GM12878 (cell line): ENCODE results near the gene LAP3. TPM values are rescaled to one million over a fixed set of nuclear protein-coding genes. Genes with fewer than 3 reads are reported as not detected.

Source experiments
- ATAC-seq: fragments of 200-7000 bp; cut with Tn5 transposase; 3 replicates; pipeline ENCODE4 v1.9.1; 2020; ENCODE audit warnings: mild to moderate bottlenecking, moderate library complexity
- BruUV-seq: library from RNA; stranded (reverse); fragments of 400-500 nt; replicated peaks from 2 replicates; lab custom pipeline; 2021; lab: Mats Ljungman, UMichigan
- CTCF ChIA-PET: fragments of 300-600 bp; sonication (Branson Sonifier 250); formaldehyde crosslinking; extraction: SDS; loops from one replicate; lab custom pipeline; 2021; ENCODE audit warnings: inconsistent platforms; lab: Yijun Ruan, JAX
- POLR2A ChIA-PET: fragments of 350-600 bp; formaldehyde crosslinking; extraction: SDS; loops from one replicate; lab custom pipeline; 2021; ENCODE audit warnings: inconsistent platforms; lab: Charles Lee
- RAD21 ChIA-PET: fragments of 300-600 bp; sonication (Branson Sonifier 250); formaldehyde crosslinking; loops from one replicate; lab custom pipeline; 2023; ENCODE audit warnings: antibody characterized with exemption; ENCODE audit not compliant: unreplicated experiment; lab: Charles Lee
- SMC1A ChIA-PET: fragments of 300-600 bp; sonication (Branson Sonifier 250); formaldehyde crosslinking; loops from one replicate; lab custom pipeline; 2023; ENCODE audit not compliant: unreplicated experiment, uncharacterized antibody; lab: Charles Lee
- DNase-seq: peaks from one replicate; pipeline ENCODE4 v3.0.0-alpha.2; 2011; ENCODE audit warnings: low read depth, low spot score
- FAIRE-seq: peaks from 3 replicates; lab custom pipeline; 2011; peaks lifted over from hg19 to GRCh38; lab: Jason Lieb, UNC
- H2AFZ ChIP-seq: 2 replicates; pipeline ENCODE4 v1.6.0; 2011; ENCODE audit warnings: low read depth, low read length, control low read depth; ENCODE audit not compliant: control insufficient read depth
- H3K27ac ChIP-seq: 2 replicates; pipeline ENCODE4 v1.5.1; 2011; ENCODE audit warnings: control low read depth; ENCODE audit not compliant: control insufficient read depth, insufficient read depth
- H3K27me3 ChIP-seq, 2 experiments: replicated peaks in 1 of 2; 2 replicates each; pipeline versions ENCODE4 v1.6.0 to v1.6.1; 2011; ENCODE audit warnings: low read length in 1 of 2; ENCODE audit not compliant: control insufficient read depth in 2 of 2, insufficient read depth in 2 of 2
- H3K36me3 ChIP-seq, 2 experiments: 2 replicates each; pipeline ENCODE4 v1.5.1; 2011; ENCODE audit warnings: low read length in 1 of 2; ENCODE audit not compliant: control insufficient read depth in 2 of 2, insufficient read depth in 2 of 2
- H3K4me1 ChIP-seq: 2 replicates; pipeline ENCODE4 v1.6.1; 2011; ENCODE audit warnings: mild to moderate bottlenecking, low read length, moderate library complexity, mixed read lengths; ENCODE audit not compliant: control insufficient read depth, insufficient read depth
- H3K4me2 ChIP-seq: 2 replicates; pipeline ENCODE4 v1.6.0; 2011; ENCODE audit warnings: control low read depth; ENCODE audit not compliant: control insufficient read depth, insufficient read depth
- H3K4me3 ChIP-seq: fragments of 200-600 bp; sonication (generic); 2 replicates; pipeline ENCODE4 v1.5.1; 2016
- H3K79me2 ChIP-seq: 2 replicates; pipeline ENCODE4 v1.6.0; 2011; ENCODE audit warnings: low read length; ENCODE audit not compliant: control insufficient read depth, insufficient read depth
- H3K9ac ChIP-seq: 2 replicates; pipeline ENCODE4 v1.8.0; 2011; ENCODE audit warnings: low read length, control low read depth, mixed read lengths; ENCODE audit not compliant: control insufficient read depth, insufficient read depth
- H3K9me3 ChIP-seq: replicated peaks from 3 replicates; pipeline ENCODE4 v1.5.1; 2011; ENCODE audit warnings: mild to moderate bottlenecking, low read length; ENCODE audit not compliant: control insufficient read depth, insufficient read depth
- H4K20me1 ChIP-seq: 2 replicates; pipeline ENCODE4 v1.6.0; 2011; ENCODE audit not compliant: control insufficient read depth, insufficient read depth
- GABPA ChIP-seq: IDR thresholded peaks from 2 replicates; pipeline ENCODE4 v1.6.1; 2014; ENCODE audit warnings: antibody characterized with exemption, low read depth, mild to moderate bottlenecking, inconsistent platforms
- HDAC2 ChIP-seq: fragments of 200-600 bp; sonication (generic); IDR thresholded peaks from 2 replicates; pipeline ENCODE4 v1.6.1; 2017
- IRF5 ChIP-seq: fragments of 450-650 bp; IDR thresholded peaks from 2 replicates; pipeline ENCODE4 v1.6.1; 2017; ENCODE audit warnings: borderline replicate concordance
- MTA2 ChIP-seq: fragments of 450-650 bp; IDR thresholded peaks from 2 replicates; pipeline ENCODE4 v1.6.1; 2016; ENCODE audit warnings: low read depth, mild to moderate bottlenecking, moderate library complexity
- MTA3 ChIP-seq: IDR thresholded peaks from 2 replicates; pipeline ENCODE4 v1.6.1; 2012; ENCODE audit warnings: low read length, inconsistent platforms, borderline replicate concordance
- POLR2AphosphoS2 ChIP-seq: IDR thresholded peaks from 2 replicates; pipeline ENCODE4 v1.6.1; 2011; ENCODE audit warnings: low read depth, mild to moderate bottlenecking, low read length, improper control_type of control experiment, moderate library complexity
- SMAD1 ChIP-seq: fragments of 450-650 bp; IDR thresholded peaks from 2 replicates; pipeline ENCODE4 v1.6.1; 2018; ENCODE audit warnings: mild to moderate bottlenecking, low read depth; ENCODE audit not compliant: partially characterized antibody
- SREBF1 ChIP-seq: IDR thresholded peaks from 2 replicates; pipeline ENCODE4 v1.6.1; 2012; ENCODE audit warnings: mild to moderate bottlenecking, low read length
- SRF ChIP-seq, 2 experiments: IDR thresholded peaks; 2 replicates each; pipeline ENCODE4 v1.6.1; 2011; ENCODE audit warnings: low read depth in 2 of 2, low read length in 2 of 2, mild to moderate bottlenecking in 1 of 2, moderate library complexity in 1 of 2
- TBL1XR1 ChIP-seq: IDR thresholded peaks from 2 replicates; pipeline ENCODE4 v1.6.1; 2012; ENCODE audit warnings: low read depth, low read length, improper control_type of control experiment
- USF1 ChIP-seq: IDR thresholded peaks from 2 replicates; pipeline ENCODE4 v1.6.1; 2011; ENCODE audit warnings: borderline replicate concordance, low read depth, mild to moderate bottlenecking, moderate library complexity, mixed read lengths, low read length; ENCODE audit not compliant: insufficient read depth; ENCODE audit errors: extremely low read length
- ZNF274 ChIP-seq: IDR thresholded peaks from one replicate; pipeline ENCODE4 v1.8.0; 2011; ENCODE audit not compliant: insufficient read length, insufficient read depth
- ZNF622 ChIP-seq: fragments of 450-650 bp; IDR thresholded peaks from 2 replicates; pipeline ENCODE4 v1.6.1; 2017; ENCODE audit warnings: mild to moderate bottlenecking, inconsistent platforms
- ZZZ3 ChIP-seq: IDR thresholded peaks from 2 replicates; pipeline ENCODE4 v1.6.1; 2011; ENCODE audit warnings: low read depth; ENCODE audit not compliant: control insufficient read depth, insufficient read length
- WGBS: methylation state at CpG from one replicate; pipeline ENCODE4 v1.1.6; 2016; ENCODE audit warnings: low lambda C conversion rate; ENCODE audit not compliant: insufficient replicate concordance, insufficient coverage; ENCODE audit errors: missing lambda C conversion rate; 5-methylcytosine and 5-hydroxymethylcytosine counted together
- in situ Hi-C: fragments of 300-500 bp; cut with MboI; formaldehyde crosslinking; loops from 9 replicates; pipeline ENCODE4 v1.14.3; 2018; ENCODE audit warnings: mixed read lengths
- intact Hi-C: fragments of 100-400 bp; cut with micrococcal nuclease; formaldehyde crosslinking; loops from one replicate; pipeline ENCODE4 v1.14.2; 2022; ENCODE audit not compliant: unreplicated experiment
- polyA plus RNA-seq, 11 experiments: library from polyadenylated mRNA; depleted of rRNA in 4 of 11; unstranded in 6 of 11; stranded (reverse) in 5 of 11; fragments of >200 nt; fragmentation: Nextera tagmentation in 4 of 11; fragmentation: Illumina TruSeq in 1 of 11; extraction: Ambion mirVana in 4 of 11; extraction: Trizol in 1 of 11; gene quantifications; 1 replicate in 1 of 11; 2 replicates in 10 of 11; pipeline versions ENCODE4 v1.2.1 to v1.2.3, GENCODE V29; 2011 to 2016; ENCODE audit warnings: inconsistent platforms in 2 of 11, missing spikeins in 2 of 11, low read depth in 1 of 11
- total RNA-seq, 4 experiments: library from RNA; depleted of rRNA in 3 of 4; stranded (reverse); fragments of >200 nt in 3 of 4; fragmentation: Illumina TruSeq in 1 of 4; extraction: Trizol in 1 of 4; gene quantifications; 2 replicates each; pipeline versions ENCODE4 v1.2.1 to v1.2.3, GENCODE V29; 2013 to 2021

LAP3 gene
- total and polyA plus RNA-seq, 10 of the 15 experiments (the other 5 are each of a cell fraction or from before 2014, with no cell fraction given): 134 to 249 (median 204) TPM

GRCh38 chr4:17623451-17624001, 46.5 kb downstream of the LAP3 start:
- RAD21 ChIA-PET: no interaction called here
- in situ Hi-C loops (no loop called here), intact Hi-C loops (no loop called here)
- H3K9ac ChIP-seq: no peak overlapping the region
- H3K27me3 ChIP-seq: no peaks in the 10 kb centered on the region
- DNase-seq: no peak
- no TSS peak for BruUV-seq
- TF ChIP-seq TBL1XR1 (no peak), HDAC2 (no peak), USF1 (no peak), SRF (IDR thresholded peaks at IDR 0.05; ENCODE audit: low read depth in 2 of 2, low read length in 2 of 2) (no peak), ZNF622 (no peak), POLR2AphosphoS2 (no peak), MTA2 (no peak), ZNF274 (no peak), ZZZ3 (no peak), SREBF1 (no peak), GABPA (no peak), MTA3 (no peak), SMAD1 (no peak), IRF5 (no peak)
- ATAC-seq: no peak
- peaks cover 8% of the 10 kb centered on the region; the same call in 1 of the 2 replicates for H4K20me1 ChIP-seq
- no peak overlapping the region for H3K4me3 ChIP-seq
- peaks cover 10% of the 10 kb centered on the region for H3K79me2 ChIP-seq
- FAIRE-seq: no peak
- no peaks in the 10 kb centered on the region for H3K9me3 ChIP-seq
- CTCF ChIA-PET: no interaction called here
- H3K36me3 ChIP-seq: peaks cover 20 to 28% of the 10 kb centered on the region in 2 experiments
- WGBS: 97% methylated on average over 7 of the region's 7 CpGs
- H3K27ac ChIP-seq: no peak overlapping the region
- SMC1A ChIA-PET: interaction anchor here (1.0 kb wide), 1 partner anchor 17 kb away, joined by 3 read pairs; no protein-coding TSS in a partner anchor
- H2AFZ ChIP-seq: no peak overlapping the region
- POLR2A ChIA-PET: no interaction called here
- H3K4me1 ChIP-seq: no peaks in the 10 kb centered on the region
- no peak overlapping the region for H3K4me2 ChIP-seq
